ENCODE results near the gene FOXJ3. TPM values are rescaled to one million over a fixed set of nuclear protein-coding genes. Genes with fewer than 3 reads are reported as not detected.

The FOXJ3 gene
- total RNA-seq, 6 donors from 2014 or later, result 21.6 to 81.4 (median 39.3) TPM

GRCh38 chr1:42228938-42229337 lies 106.1 kb downstream of the FOXJ3 start:
- Histone ChIP-seq H3K9me3 (no peaks in the 10 kb centered on the region), H3K4me3 (no peak overlapping the region), H3K4me1 (peaks cover 0 to 5% (median 0%) of the 10 kb centered on the region in 4 donors), H3K27me3 (no peaks in the 10 kb centered on the region), H3K36me3 (no peaks in the 10 kb centered on the region), H3K27ac (no peak overlapping the region)
- DNase-seq (no peak), ATAC-seq (ENCODE audit: low FRiP score in 2 of 2) (no peak)
- 76 to 78% methylated on average over 6 of the region's 6 CpGs for WGBS, 2 donors
- TF ChIP-seq POLR2AphosphoS5 (IDR thresholded peaks at IDR 0.05) (no peak), CTCF (IDR thresholded peaks at IDR 0.05) (no peak), POLR2A (IDR thresholded peaks at IDR 0.05) (no peak), EP300 (IDR thresholded peaks at IDR 0.05) (no peak)

DNA sequence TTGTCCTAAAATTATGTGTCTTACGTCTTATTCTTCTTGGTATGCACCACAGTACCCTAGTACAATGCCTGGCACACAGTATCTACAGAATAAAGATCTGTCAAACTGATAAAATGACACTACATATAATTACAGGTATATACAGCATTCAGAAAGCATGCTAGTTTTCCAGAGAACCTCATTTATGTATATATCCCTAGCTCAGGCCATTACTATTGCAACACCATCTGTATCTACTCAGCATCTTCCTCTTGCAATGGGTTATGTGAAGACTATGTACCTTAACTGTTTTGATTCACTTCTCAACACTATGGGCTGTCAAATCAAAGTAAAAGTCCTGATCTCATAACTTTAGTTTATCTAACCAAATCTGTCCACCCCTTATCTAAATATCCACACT lies 112.0 kb downstream of the FOXJ3 start:
- WGBS, 2 donors, result 94 to 100% methylated on average over 1 of the region's 1 CpG
- H3K36me3 ChIP-seq, result no peaks in the 10 kb centered on the region

GRCh38 chr1:42221952-42222606 lies 113.0 kb downstream of the FOXJ3 start:
- no peak for ATAC-seq (ENCODE audit: low FRiP score in 2 of 2)
- Histone ChIP-seq H3K27me3 (no peaks in the 10 kb centered on the region), H3K9me3 (no peaks in the 10 kb centered on the region), H3K4me3 (no peak overlapping the region), H3K36me3 (no peaks in the 10 kb centered on the region), H3K4me1 (peaks cover 0 to 11% (median 3%) of the 10 kb centered on the region in 4 donors), H3K27ac (no peak overlapping the region)
- DNase-seq, result no peak
- no peak for TF ChIP-seq EP300 (IDR thresholded peaks at IDR 0.05)
- no peak for TF ChIP-seq POLR2A (IDR thresholded peaks at IDR 0.05)
- no peak for TF ChIP-seq CTCF (IDR thresholded peaks at IDR 0.05)
- no peak for TF ChIP-seq POLR2AphosphoS5 (IDR thresholded peaks at IDR 0.05)
- 88 to 92% methylated on average over 2 of the region's 2 CpGs for WGBS, 2 donors

More for the DNA sequence above, 112.0 kb downstream of the FOXJ3 start:
- H3K4me3 ChIP-seq, result no peak overlapping the region
- no peak for DNase-seq
- no peak overlapping the region for H3K27ac ChIP-seq
- no peak for ATAC-seq (ENCODE audit: low FRiP score in 2 of 2)
- no peaks in the 10 kb centered on the region for H3K27me3 ChIP-seq
- no peak for TF ChIP-seq EP300 (IDR thresholded peaks at IDR 0.05)
- TF ChIP-seq CTCF (IDR thresholded peaks at IDR 0.05), result no peak
- TF ChIP-seq POLR2AphosphoS5 (IDR thresholded peaks at IDR 0.05), result no peak
- no peak for TF ChIP-seq POLR2A (IDR thresholded peaks at IDR 0.05)
- peaks cover 0 to 11% (median 3%) of the 10 kb centered on the region in 4 donors for H3K4me1 ChIP-seq
- no peaks in the 10 kb centered on the region for H3K9me3 ChIP-seq

- DNase-seq (no peak), ATAC-seq (ENCODE audit: low FRiP score in 2 of 2) (no peak)
- H3K4me3 ChIP-seq, result no peak overlapping the region
- no peaks in the 10 kb centered on the region for H3K9me3 ChIP-seq
- peaks cover 0 to 11% (median 3%) of the 10 kb centered on the region in 4 donors for H3K4me1 ChIP-seq
- WGBS, 2 donors, result 94 to 100% methylated on average over 2 of the region's 2 CpGs
- no peaks in the 10 kb centered on the region for H3K27me3 ChIP-seq
- H3K36me3 ChIP-seq, result no peaks in the 10 kb centered on the region
- TF ChIP-seq EP300 (IDR thresholded peaks at IDR 0.05), result no peak
- TF ChIP-seq POLR2AphosphoS5 (IDR thresholded peaks at IDR 0.05), result no peak
- no peak for TF ChIP-seq CTCF (IDR thresholded peaks at IDR 0.05)
- TF ChIP-seq POLR2A (IDR thresholded peaks at IDR 0.05), result no peak
- H3K27ac ChIP-seq, result no peak overlapping the region
Measured at GRCh38 chr1:42221456-42221855, 113.6 kb downstream of the FOXJ3 start.

DNA sequence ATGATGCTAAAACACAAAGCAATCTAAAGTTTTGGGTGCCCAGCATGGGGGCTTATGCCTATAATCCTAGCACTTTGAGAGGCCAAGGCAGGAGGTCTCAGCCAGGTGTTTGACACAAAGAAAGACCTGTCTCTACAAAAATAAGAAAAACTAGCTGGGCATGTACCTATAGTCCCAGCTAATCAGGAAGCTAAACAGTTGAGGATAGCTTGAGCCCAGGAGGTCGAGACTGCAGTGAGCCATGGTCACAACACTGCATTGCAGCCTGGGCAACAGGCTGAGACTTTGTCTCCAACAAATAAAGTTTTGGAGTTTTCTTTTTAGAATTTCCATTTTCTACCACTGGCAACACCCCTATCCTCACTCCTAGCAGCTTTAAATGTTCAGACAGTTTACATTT lies 115.4 kb downstream of the FOXJ3 start:
- no peak for TF ChIP-seq POLR2A (IDR thresholded peaks at IDR 0.05)
- TF ChIP-seq POLR2AphosphoS5 (IDR thresholded peaks at IDR 0.05), result no peak
- TF ChIP-seq EP300 (IDR thresholded peaks at IDR 0.05), result no peak
- TF ChIP-seq CTCF (IDR thresholded peaks at IDR 0.05), result no peak
- Histone ChIP-seq H3K27me3 (no peaks in the 10 kb centered on the region), H3K4me3 (no peak overlapping the region), H3K27ac (no peak overlapping the region), H3K36me3 (no peaks in the 10 kb centered on the region), H3K9me3 (no peaks in the 10 kb centered on the region), H3K4me1 (peaks cover 4 to 11% (median 8%) of the 10 kb centered on the region in 4 donors)
- WGBS, 2 donors, result 84 to 89% methylated on average over 1 of the region's 1 CpG
- DNase-seq, result no peak
- no peak for ATAC-seq (ENCODE audit: low FRiP score in 2 of 2)
